Natural killer cell (primary cell): ENCODE data around the gene WDR44. TPM values are rescaled to one million over a fixed set of nuclear protein-coding genes. Genes with fewer than 3 reads are reported as not detected.

Experiments used
- ATAC-seq, 3 donors: fragments of 150-1000 bp in 2 of 3; fragments of 200-7000 bp in 1 of 3; cut with Tn5 transposase; 1 replicate in 1 of 3; 2 replicates in 2 of 3; pipeline ENCODE4 v1.10.0; 2021; ENCODE audit warnings: mild to moderate bottlenecking in 2 of 3, moderate library complexity in 2 of 3
- DNase-seq, 2 donors: peaks; one replicate each; pipeline versions ENCODE4 v3.0.0 to v3.0.0-alpha.2; 2013 to 2021; ENCODE audit warnings: mixed read lengths in 1 of 2
- H3K27ac ChIP-seq: one replicate; pipeline ENCODE4 v1.5.1; 2013; ENCODE audit warnings: mild to moderate bottlenecking, low read length
- H3K27me3 ChIP-seq: one replicate; pipeline ENCODE4 v1.6.1; 2013; ENCODE audit warnings: low read length; ENCODE audit not compliant: control insufficient read depth, insufficient read depth
- H3K36me3 ChIP-seq: one replicate; pipeline ENCODE4 v1.6.1; 2013; ENCODE audit warnings: low read length; ENCODE audit not compliant: control insufficient read depth, insufficient read depth
- H3K4me1 ChIP-seq: one replicate; pipeline ENCODE4 v1.6.1; 2013; ENCODE audit warnings: low read length; ENCODE audit not compliant: control insufficient read depth, insufficient read depth
- H3K4me3 ChIP-seq: one replicate; pipeline ENCODE4 v1.5.1; 2013; ENCODE audit warnings: low read length
- H3K9me3 ChIP-seq: one replicate; pipeline ENCODE4 v1.6.1; 2013; ENCODE audit warnings: low read length; ENCODE audit not compliant: control insufficient read depth, insufficient read depth
- H3K27ac Mint-ChIP-seq, 2 donors: one replicate each; pipeline ENCODE4 v1.8.0; 2022; ENCODE audit warnings: mild to moderate bottlenecking in 2 of 2, mixed read lengths in 2 of 2, moderate library complexity in 1 of 2
- H3K27me3 Mint-ChIP-seq, 2 donors: one replicate each; pipeline ENCODE4 v1.8.0; 2022; ENCODE audit warnings: low read depth in 2 of 2, mixed read lengths in 2 of 2
- H3K36me3 Mint-ChIP-seq: one replicate; pipeline ENCODE4 v1.8.0; 2022; ENCODE audit warnings: mixed read lengths
- H3K4me1 Mint-ChIP-seq, 2 donors: one replicate each; pipeline ENCODE4 v1.8.0; 2022; ENCODE audit warnings: mixed read lengths in 2 of 2
- H3K4me3 Mint-ChIP-seq: one replicate; pipeline ENCODE4 v1.8.0; 2022; ENCODE audit warnings: mild to moderate bottlenecking, moderate library complexity, mixed read lengths
- H3K9me3 Mint-ChIP-seq, 2 donors: one replicate each; pipeline ENCODE4 v1.8.0; 2022; ENCODE audit warnings: mixed read lengths in 2 of 2
- whole genome bisulfite sequencing: methylation state at CpG from one replicate; pipeline ENCODE4 v1.1.7; 2013; ENCODE audit warnings: missing lambda C conversion rate; ENCODE audit not compliant: insufficient coverage; 5-methylcytosine and 5-hydroxymethylcytosine counted together
- intact Hi-C: fragments of 100-400 bp; cut with micrococcal nuclease; formaldehyde crosslinking; loops from one replicate; pipeline ENCODE4 v1.14.2; 2022
- total RNA-seq, 4 donors: library from RNA; stranded (reverse); fragments of 120-200 nt in 1 of 4; gene quantifications; one replicate each; pipeline versions ENCODE4 v1.2.3 to v1.2.4, GENCODE V29; 2013 to 2022
- TF ChIP-seq, protein P1 (sequence below): fragments of 200-600 bp; IDR thresholded peaks from one replicate; pipeline ENCODE4 v1.8.0; 2022; ENCODE audit warnings: antibody characterized with exemption

Gene WDR44
- total RNA-seq, 3 donors from 2014 or later (not counting 1 experiment from before 2014, with no cell fraction given) = 14.6 to 17.5 (median 16.0) TPM

DNA sequence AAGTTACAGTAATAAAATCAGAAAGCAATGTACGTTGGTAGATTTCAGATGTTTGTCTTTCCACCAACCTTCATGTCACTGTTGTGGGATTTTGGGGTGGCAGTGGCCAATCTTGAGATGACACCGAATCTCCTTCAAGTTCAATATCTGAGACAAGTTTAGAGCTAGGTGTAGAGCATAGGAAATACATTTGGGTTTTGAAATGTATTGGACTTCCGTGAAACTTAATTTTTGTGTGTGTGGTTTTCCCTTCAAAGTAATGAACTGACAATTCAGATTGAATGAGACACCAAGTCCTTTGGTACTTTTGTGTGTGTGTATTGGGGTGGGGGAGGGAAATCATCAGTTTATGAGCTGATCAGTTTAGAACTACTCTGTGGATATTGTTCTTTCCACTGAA is 1.8 kb downstream of the WDR44 start:
- ATAC-seq (no peak), DNase-seq (peak in 1 of 2 donors; percentile 9)
- TF ChIP-seq, protein P1, sequence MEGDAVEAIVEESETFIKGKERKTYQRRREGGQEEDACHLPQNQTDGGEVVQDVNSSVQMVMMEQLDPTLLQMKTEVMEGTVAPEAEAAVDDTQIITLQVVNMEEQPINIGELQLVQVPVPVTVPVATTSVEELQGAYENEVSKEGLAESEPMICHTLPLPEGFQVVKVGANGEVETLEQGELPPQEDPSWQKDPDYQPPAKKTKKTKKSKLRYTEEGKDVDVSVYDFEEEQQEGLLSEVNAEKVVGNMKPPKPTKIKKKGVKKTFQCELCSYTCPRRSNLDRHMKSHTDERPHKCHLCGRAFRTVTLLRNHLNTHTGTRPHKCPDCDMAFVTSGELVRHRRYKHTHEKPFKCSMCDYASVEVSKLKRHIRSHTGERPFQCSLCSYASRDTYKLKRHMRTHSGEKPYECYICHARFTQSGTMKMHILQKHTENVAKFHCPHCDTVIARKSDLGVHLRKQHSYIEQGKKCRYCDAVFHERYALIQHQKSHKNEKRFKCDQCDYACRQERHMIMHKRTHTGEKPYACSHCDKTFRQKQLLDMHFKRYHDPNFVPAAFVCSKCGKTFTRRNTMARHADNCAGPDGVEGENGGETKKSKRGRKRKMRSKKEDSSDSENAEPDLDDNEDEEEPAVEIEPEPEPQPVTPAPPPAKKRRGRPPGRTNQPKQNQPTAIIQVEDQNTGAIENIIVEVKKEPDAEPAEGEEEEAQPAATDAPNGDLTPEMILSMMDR = no peak
- Mint-ChIP-seq H3K9me3 (no peaks in the 10 kb centered on the region), H3K27me3 (no peaks in the 10 kb centered on the region), H3K27ac (peak overlapping the region; percentile 94 to 99), H3K36me3 (no peaks in the 10 kb centered on the region), H3K4me3 (peak overlapping the region; percentile 99), H3K4me1 (peaks cover 42 to 49% of the 10 kb centered on the region in 2 donors)
- Histone ChIP-seq H3K36me3 (no peaks in the 10 kb centered on the region), H3K4me3 (peak overlapping the region; percentile 96), H3K9me3 (no peaks in the 10 kb centered on the region), H3K27me3 (no peaks in the 10 kb centered on the region), H3K4me1 (peaks cover 9% of the 10 kb centered on the region), H3K27ac (no peak overlapping the region)
- WGBS = 0% methylated on average over 2 of the region's 3 CpGs
- intact Hi-C loops = no loop called here

DNA sequence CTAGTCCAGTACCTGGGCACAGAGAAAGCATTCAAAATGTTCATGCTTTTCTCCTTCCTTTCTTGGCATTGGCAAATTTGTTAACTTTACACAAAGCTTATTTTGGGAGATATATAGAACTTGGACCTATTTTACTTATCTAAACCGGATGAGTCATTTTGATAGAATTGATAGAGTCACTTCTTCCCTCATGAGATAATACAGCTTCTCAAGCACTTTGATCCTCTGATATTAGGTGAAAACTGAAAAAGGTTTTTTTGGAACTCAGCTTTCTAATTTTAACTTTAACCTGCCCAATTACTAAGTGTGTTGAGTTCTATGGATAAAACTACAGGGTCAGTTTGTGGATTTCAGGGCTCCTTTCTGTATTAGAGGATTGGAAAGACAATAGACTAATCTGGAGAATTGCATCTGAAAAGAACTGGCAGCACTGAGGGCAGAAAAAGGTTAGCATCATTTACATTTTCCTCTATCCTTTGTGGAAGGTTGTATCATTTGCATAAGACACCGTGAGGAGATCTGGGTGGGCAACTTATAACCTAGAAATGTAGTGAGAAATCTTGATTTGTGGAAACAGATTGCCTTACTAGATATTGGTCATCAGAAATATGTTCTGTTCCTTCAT is 2.4 kb downstream of the WDR44 start:
- no peaks in the 10 kb centered on the region for H3K36me3 ChIP-seq
- peak overlapping the region; percentile 94 to 99 for H3K27ac Mint-ChIP-seq
- no peak overlapping the region for H3K4me3 ChIP-seq
- no peaks in the 10 kb centered on the region for H3K9me3 Mint-ChIP-seq
- H3K27me3 ChIP-seq = no peaks in the 10 kb centered on the region
- H3K27me3 Mint-ChIP-seq = no peaks in the 10 kb centered on the region
- TF ChIP-seq, protein P1 = no peak
- peaks cover 47 to 54% of the 10 kb centered on the region in 2 donors for H3K4me1 Mint-ChIP-seq
- intact Hi-C loops = no loop called here
- H3K27ac ChIP-seq = no peak overlapping the region
- no peaks in the 10 kb centered on the region for H3K36me3 Mint-ChIP-seq
- peaks cover 9% of the 10 kb centered on the region for H3K4me1 ChIP-seq
- H3K4me3 Mint-ChIP-seq = peak overlapping the region; percentile 99
- WGBS = 0% methylated on average over 1 of the region's 2 CpGs
- DNase-seq (no peak), ATAC-seq (no peak)
- H3K9me3 ChIP-seq = no peaks in the 10 kb centered on the region

DNA sequence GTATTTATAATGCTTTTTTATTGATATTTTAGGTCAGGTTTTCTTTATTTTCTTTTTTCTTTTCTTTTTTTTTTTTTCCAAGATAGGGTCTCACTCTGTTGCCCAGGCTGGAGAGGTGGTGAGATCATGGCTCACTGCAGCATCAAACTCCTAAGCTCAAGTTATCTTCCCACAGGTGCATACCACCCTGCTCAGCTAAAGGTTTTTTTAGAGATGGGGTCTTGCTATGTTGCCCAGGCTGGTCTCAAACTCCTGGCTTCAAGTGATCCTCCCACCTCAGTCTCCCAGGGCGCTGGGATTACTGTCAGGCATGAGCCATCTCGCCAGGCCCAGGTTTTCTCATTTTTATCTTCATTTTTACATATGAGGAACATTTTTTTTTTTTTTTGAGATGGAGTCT is 3.3 kb downstream of the WDR44 start:
- H3K36me3 Mint-ChIP-seq = no peaks in the 10 kb centered on the region
- Histone ChIP-seq H3K36me3 (no peaks in the 10 kb centered on the region), H3K9me3 (no peaks in the 10 kb centered on the region), H3K27me3 (no peaks in the 10 kb centered on the region), H3K27ac (no peak overlapping the region), H3K4me1 (peaks cover 12% of the 10 kb centered on the region), H3K4me3 (no peak overlapping the region)
- H3K9me3 Mint-ChIP-seq = no peaks in the 10 kb centered on the region
- TF ChIP-seq, protein P1 = no peak
- peak overlapping the region in 1 of 2 donors; percentile 99 for H3K27ac Mint-ChIP-seq
- intact Hi-C loops = no loop called here
- ATAC-seq (no peak), DNase-seq (no peak)
- H3K4me1 Mint-ChIP-seq = peaks cover 51 to 57% of the 10 kb centered on the region in 2 donors
- H3K4me3 Mint-ChIP-seq = peak overlapping the region; percentile 49
- WGBS = no CpG with 5 or more reads among the region's 2 CpGs
- H3K27me3 Mint-ChIP-seq = no peaks in the 10 kb centered on the region

DNA sequence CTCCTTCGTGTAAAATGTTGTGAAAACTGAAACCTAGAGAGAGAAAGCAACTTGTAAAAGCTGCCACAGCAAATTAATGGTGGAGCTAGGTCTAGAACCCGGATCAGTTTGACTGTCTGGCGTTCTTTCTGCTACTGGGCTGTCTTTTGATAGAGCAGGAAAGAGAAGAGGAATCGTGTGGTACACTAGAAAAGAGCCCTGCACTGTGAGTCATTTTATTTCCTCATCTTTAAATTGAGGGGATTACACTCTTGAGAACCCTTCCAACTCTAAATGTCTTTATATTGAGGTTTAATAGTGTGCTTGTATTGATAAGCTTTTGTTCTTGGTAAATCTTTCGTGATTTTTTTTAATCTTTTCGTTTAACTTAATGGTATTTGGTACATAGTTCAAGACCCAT is 4.3 kb downstream of the WDR44 start:
- Histone ChIP-seq H3K27ac (peak overlapping the region; percentile 25), H3K27me3 (no peaks in the 10 kb centered on the region), H3K4me3 (no peak overlapping the region), H3K36me3 (no peaks in the 10 kb centered on the region), H3K9me3 (no peaks in the 10 kb centered on the region), H3K4me1 (peaks cover 11% of the 10 kb centered on the region)
- intact Hi-C loops = no loop called here
- 20% methylated on average over 3 of the region's 6 CpGs for WGBS
- TF ChIP-seq, protein P1 = no peak
- peaks cover 48 to 59% of the 10 kb centered on the region in 2 donors for H3K4me1 Mint-ChIP-seq
- no peak for DNase-seq
- no peaks in the 10 kb centered on the region for H3K9me3 Mint-ChIP-seq
- no peaks in the 10 kb centered on the region for H3K36me3 Mint-ChIP-seq
- H3K27me3 Mint-ChIP-seq = no peaks in the 10 kb centered on the region
- peak overlapping the region; percentile 52 for H3K4me3 Mint-ChIP-seq
- H3K27ac Mint-ChIP-seq = peak overlapping the region; percentile 76 to 80
- ATAC-seq = no peak
